ENCODE measurements around the gene HNF1A. TPM values are rescaled to one million over a fixed set of nuclear protein-coding genes. Genes with fewer than 3 reads are reported as not detected.

Gene HNF1A
- total and polyA plus RNA-seq, 2 of the 13 experiments (the other 11 are each of a cell fraction or from before 2014, with no cell fraction given): 13.4 to 34.7 TPM

DNA sequence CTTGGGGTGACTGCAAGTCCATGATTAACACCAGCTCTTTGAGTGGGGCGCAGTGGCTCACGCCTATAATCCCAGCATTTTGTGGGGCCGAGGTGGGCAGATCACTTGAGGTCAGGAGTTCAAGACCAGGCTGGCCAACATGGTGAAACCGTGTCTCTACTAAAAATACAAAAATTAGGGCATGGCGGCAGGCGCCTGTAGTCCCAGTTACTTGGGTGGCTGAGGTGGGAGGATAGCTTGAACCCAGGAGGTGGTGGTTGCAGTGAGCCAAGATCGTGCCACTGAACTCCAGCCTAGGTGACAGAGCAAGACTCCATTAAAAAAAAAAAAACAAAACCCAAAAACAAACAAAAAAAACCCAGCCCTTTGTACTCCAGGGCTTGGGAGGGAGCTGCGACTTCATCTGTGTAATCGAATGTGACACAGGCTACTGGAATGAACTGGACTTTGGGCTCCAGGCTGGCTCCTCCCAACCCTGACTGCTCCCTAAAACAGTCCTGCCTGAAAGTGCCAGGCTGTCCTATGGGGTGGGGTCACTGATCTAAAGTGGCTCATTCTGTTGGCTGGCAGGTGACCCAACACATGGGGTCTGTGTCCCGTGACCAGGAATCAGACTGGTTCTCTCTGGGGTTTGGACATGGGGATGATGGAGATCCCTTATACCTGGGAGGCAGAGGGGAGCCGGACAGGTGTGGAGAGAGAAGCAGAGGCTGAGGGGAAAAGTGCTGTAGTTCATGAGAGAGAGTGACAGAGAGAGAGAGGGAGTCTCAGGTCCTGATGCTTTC, 47.3 kb downstream of the HNF1A start (continued):
- TF ChIP-seq ARID5B (CRISPR knock-in tag; IDR thresholded peaks at IDR 0.05): peak; percentile 45; the same call in 1 of the 2 replicates
- TF ChIP-seq, protein P1, sequence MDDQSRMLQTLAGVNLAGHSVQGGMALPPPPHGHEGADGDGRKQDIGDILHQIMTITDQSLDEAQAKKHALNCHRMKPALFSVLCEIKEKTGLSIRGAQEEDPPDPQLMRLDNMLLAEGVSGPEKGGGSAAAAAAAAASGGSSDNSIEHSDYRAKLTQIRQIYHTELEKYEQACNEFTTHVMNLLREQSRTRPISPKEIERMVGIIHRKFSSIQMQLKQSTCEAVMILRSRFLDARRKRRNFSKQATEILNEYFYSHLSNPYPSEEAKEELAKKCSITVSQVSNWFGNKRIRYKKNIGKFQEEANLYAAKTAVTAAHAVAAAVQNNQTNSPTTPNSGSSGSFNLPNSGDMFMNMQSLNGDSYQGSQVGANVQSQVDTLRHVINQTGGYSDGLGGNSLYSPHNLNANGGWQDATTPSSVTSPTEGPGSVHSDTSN (CRISPR knock-in tag; IDR thresholded peaks at IDR 0.05; ENCODE audit: borderline replicate concordance): no peak
- peak; percentile 73 for TF ChIP-seq BHLHE40 (IDR thresholded peaks at IDR 0.05; ENCODE audit: low read length)
- TF ChIP-seq CEBPZ (IDR thresholded peaks at IDR 0.05; ENCODE audit: low read length): no peak
- TF ChIP-seq CHD4 (IDR thresholded peaks at IDR 0.05; ENCODE audit: borderline replicate concordance, low read length): peak; percentile 90; the same call in 1 of the 2 replicates
- TF ChIP-seq SALL2 (CRISPR knock-in tag; IDR thresholded peaks at IDR 0.05): no peak
- TF ChIP-seq DRAP1 (CRISPR knock-in tag; IDR thresholded peaks at IDR 0.05): peak; percentile 43
- TF ChIP-seq, protein P2, sequence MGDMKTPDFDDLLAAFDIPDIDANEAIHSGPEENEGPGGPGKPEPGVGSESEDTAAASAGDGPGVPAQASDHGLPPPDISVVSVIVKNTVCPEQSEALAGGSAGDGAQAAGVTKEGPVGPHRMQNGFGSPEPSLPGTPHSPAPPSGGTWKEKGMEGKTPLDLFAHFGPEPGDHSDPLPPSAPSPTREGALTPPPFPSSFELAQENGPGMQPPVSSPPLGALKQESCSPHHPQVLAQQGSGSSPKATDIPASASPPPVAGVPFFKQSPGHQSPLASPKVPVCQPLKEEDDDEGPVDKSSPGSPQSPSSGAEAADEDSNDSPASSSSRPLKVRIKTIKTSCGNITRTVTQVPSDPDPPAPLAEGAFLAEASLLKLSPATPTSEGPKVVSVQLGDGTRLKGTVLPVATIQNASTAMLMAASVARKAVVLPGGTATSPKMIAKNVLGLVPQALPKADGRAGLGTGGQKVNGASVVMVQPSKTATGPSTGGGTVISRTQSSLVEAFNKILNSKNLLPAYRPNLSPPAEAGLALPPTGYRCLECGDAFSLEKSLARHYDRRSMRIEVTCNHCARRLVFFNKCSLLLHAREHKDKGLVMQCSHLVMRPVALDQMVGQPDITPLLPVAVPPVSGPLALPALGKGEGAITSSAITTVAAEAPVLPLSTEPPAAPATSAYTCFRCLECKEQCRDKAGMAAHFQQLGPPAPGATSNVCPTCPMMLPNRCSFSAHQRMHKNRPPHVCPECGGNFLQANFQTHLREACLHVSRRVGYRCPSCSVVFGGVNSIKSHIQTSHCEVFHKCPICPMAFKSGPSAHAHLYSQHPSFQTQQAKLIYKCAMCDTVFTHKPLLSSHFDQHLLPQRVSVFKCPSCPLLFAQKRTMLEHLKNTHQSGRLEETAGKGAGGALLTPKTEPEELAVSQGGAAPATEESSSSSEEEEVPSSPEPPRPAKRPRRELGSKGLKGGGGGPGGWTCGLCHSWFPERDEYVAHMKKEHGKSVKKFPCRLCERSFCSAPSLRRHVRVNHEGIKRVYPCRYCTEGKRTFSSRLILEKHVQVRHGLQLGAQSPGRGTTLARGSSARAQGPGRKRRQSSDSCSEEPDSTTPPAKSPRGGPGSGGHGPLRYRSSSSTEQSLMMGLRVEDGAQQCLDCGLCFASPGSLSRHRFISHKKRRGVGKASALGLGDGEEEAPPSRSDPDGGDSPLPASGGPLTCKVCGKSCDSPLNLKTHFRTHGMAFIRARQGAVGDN (CRISPR knock-in tag; IDR thresholded peaks at IDR 0.05): peak; percentile 36
- TF ChIP-seq MED1 (CRISPR knock-in tag; IDR thresholded peaks at IDR 0.05): peak; percentile 70
- TF ChIP-seq ZNF780A (CRISPR knock-in tag; IDR thresholded peaks at IDR 0.05): no peak
- no peak for TF ChIP-seq ARID2 (CRISPR knock-in tag; IDR thresholded peaks at IDR 0.05; ENCODE audit: borderline replicate concordance)
- peak; percentile 22; the same call in 1 of the 2 replicates for TF ChIP-seq ZNF460 (CRISPR knock-in tag; IDR thresholded peaks at IDR 0.05; ENCODE audit: borderline replicate concordance)
- no peak for TF ChIP-seq ZNF234 (CRISPR knock-in tag; conservative IDR thresholded peaks at IDR 0.05)

Measured in HepG2 (cell line).